Measurements from ENCODE around the gene FREM3.

FREM3 gene

DNA sequence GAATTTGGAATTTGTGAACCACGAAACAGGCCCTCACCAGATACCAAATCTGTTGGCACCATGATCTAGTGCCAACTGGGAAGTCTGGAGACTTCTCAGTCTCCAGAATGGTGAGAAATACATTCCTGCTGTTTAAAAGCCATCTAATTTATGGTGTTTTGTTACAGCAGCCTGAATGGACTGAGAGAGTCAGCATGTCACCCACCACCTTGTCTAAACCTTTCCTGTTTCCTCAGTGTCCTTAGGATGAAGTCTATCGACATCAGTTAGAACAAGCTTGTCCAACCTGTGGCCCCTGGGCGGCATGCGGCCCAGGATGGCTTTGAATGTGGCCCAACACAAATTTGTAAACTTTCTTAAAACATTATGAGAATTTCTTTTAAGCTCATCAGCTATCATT lies 42.1 kb downstream of the FREM3 start:
- TF ChIP-seq, protein P1, sequence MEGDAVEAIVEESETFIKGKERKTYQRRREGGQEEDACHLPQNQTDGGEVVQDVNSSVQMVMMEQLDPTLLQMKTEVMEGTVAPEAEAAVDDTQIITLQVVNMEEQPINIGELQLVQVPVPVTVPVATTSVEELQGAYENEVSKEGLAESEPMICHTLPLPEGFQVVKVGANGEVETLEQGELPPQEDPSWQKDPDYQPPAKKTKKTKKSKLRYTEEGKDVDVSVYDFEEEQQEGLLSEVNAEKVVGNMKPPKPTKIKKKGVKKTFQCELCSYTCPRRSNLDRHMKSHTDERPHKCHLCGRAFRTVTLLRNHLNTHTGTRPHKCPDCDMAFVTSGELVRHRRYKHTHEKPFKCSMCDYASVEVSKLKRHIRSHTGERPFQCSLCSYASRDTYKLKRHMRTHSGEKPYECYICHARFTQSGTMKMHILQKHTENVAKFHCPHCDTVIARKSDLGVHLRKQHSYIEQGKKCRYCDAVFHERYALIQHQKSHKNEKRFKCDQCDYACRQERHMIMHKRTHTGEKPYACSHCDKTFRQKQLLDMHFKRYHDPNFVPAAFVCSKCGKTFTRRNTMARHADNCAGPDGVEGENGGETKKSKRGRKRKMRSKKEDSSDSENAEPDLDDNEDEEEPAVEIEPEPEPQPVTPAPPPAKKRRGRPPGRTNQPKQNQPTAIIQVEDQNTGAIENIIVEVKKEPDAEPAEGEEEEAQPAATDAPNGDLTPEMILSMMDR (IDR thresholded peaks at IDR 0.05; ENCODE audit: insufficient read depth, low read length, poor library complexity, severe bottlenecking), result no peak
- DNase-seq (ENCODE audit: extremely low read depth, insufficient read length), result no peak
- no peaks in the 10 kb centered on the region for H3K36me3 ChIP-seq (ENCODE audit: control insufficient read depth, insufficient read depth, low read length)
- H3K4me3 ChIP-seq (replicated peaks; ENCODE audit: low read depth, low read length), result no peak overlapping the region
- no peaks in the 10 kb centered on the region for H3K27me3 ChIP-seq (replicated peaks; ENCODE audit: control insufficient read depth, insufficient read depth, low read length)

DNA sequence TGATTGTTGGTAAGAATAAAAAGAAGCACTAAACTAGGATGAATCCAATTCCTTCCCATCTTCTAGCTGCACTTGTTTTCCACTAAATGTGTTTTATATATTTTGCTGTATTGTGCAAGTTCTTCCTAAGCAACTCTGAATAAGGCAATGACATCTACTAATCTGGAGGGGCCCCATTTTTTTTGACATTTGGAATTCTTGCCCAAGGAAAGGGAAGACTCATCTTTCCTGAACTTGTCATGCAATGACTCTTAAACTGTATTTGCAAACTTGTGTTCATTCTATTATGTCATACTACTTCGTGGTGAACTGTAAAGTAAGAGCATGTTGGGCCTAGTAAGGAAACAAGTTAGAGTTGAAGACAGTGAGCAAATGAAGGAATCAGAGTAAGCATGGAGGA lies 45.9 kb downstream of the FREM3 start:
- TF ChIP-seq, protein P1 (IDR thresholded peaks at IDR 0.05; ENCODE audit: insufficient read depth, low read length, poor library complexity, severe bottlenecking), result no peak

DNA sequence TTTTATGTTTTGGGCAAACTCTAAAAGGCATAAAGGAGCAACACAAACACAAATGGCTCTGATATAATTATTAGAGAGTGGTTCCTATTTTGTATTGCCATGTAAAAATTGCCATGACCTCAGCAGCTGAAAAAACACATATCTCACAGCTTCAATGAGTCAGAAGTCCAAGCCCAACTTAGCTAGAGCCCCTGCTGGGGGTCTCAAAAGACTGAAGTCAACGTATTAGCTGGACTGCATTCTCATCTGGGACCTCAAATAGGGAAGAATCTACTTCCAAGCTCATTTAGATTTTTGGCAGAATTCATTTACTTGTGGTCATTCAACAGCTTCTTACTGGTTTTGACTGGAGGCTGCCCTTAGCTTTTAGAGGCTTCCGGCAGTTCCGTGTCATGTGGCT lies 47.4 kb downstream of the FREM3 start:
- no peaks in the 10 kb centered on the region for H3K36me3 ChIP-seq (ENCODE audit: control insufficient read depth, insufficient read depth, low read length)
- DNase-seq (ENCODE audit: extremely low read depth, insufficient read length), result no peak
- TF ChIP-seq, protein P1 (IDR thresholded peaks at IDR 0.05; ENCODE audit: insufficient read depth, low read length, poor library complexity, severe bottlenecking), result no peak
- H3K27me3 ChIP-seq (replicated peaks; ENCODE audit: control insufficient read depth, insufficient read depth, low read length), result no peaks in the 10 kb centered on the region
- H3K4me3 ChIP-seq (replicated peaks; ENCODE audit: low read depth, low read length), result no peak overlapping the region

More for the DNA sequence above, 45.9 kb downstream of the FREM3 start:
- Histone ChIP-seq H3K27me3 (replicated peaks; ENCODE audit: control insufficient read depth, insufficient read depth, low read length) (no peaks in the 10 kb centered on the region), H3K36me3 (ENCODE audit: control insufficient read depth, insufficient read depth, low read length) (no peaks in the 10 kb centered on the region), H3K4me3 (replicated peaks; ENCODE audit: low read depth, low read length) (no peak overlapping the region)
- DNase-seq (ENCODE audit: extremely low read depth, insufficient read length), result no peak

DNA sequence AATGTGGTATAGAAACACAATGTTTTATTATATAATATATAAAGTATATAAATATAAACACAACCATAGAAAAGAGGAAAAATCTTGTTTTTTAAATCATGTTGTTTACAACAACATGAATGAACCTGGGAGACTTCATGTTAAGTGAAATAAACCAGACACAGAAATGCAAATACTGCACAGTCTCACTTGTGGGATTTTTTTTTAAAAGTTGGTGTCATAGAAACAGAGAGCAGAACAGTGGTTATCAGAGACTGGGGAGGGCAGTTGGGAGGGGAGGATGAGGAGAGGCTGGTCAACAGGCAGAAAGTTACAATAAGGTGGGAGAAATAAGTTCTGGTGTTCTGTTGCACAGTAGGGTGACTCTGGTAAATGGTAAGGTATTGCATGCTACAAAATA lies 57.1 kb downstream of the FREM3 start:
- TF ChIP-seq, protein P1 (IDR thresholded peaks at IDR 0.05; ENCODE audit: insufficient read depth, low read length, poor library complexity, severe bottlenecking), result no peak
- no peaks in the 10 kb centered on the region for H3K27me3 ChIP-seq (replicated peaks; ENCODE audit: control insufficient read depth, insufficient read depth, low read length)
- H3K4me3 ChIP-seq (replicated peaks; ENCODE audit: low read depth, low read length), result no peak overlapping the region
- DNase-seq (ENCODE audit: extremely low read depth, insufficient read length), result no peak
- H3K36me3 ChIP-seq (ENCODE audit: control insufficient read depth, insufficient read depth, low read length), result no peaks in the 10 kb centered on the region

DNA sequence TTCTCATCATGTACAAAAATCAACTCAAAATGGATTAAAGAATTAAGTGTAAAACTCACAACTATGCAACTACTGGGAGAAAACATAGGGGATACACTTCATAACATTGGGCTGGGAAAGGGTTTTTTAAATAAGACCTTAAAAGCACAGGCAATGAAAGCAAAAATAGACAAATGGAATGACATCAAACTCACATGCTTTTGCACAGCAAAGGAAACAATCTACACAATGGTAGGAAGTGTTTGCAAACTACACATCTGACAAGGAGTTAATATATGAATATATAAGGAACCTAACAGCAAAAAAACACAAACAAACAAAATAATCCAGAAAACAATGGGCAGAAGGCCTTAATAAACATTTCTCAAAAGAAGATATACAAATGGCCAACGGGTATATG lies 57.9 kb downstream of the FREM3 start:
- no peaks in the 10 kb centered on the region for H3K36me3 ChIP-seq (ENCODE audit: control insufficient read depth, insufficient read depth, low read length)
- TF ChIP-seq, protein P1 (IDR thresholded peaks at IDR 0.05; ENCODE audit: insufficient read depth, low read length, poor library complexity, severe bottlenecking), result no peak
- H3K4me3 ChIP-seq (replicated peaks; ENCODE audit: low read depth, low read length), result no peak overlapping the region
- H3K27me3 ChIP-seq (replicated peaks; ENCODE audit: control insufficient read depth, insufficient read depth, low read length), result no peaks in the 10 kb centered on the region; the same call in 1 of the 2 replicates
- DNase-seq (ENCODE audit: extremely low read depth, insufficient read length), result no peak

DNA sequence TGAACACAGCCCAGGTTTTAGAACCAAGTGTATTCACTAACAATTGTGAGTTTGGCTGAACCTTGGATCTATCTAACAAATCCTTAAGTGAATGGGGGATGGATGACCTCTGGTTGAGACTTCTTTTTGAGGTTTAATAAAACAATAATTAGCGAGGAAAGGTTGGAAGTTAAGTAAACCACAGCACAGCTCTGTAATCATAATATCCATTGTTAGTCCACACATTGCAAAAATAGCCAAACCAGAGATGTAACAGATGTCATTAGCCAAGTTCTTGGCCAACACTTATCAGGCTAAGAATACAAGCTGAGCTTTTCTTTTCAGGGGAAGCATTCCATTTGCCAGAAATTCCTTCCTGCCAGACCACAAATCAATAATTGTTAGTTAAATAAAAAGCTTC lies 59.1 kb downstream of the FREM3 start:
- TF ChIP-seq, protein P1 (IDR thresholded peaks at IDR 0.05; ENCODE audit: insufficient read depth, low read length, poor library complexity, severe bottlenecking), result no peak
- Histone ChIP-seq H3K36me3 (ENCODE audit: control insufficient read depth, insufficient read depth, low read length) (no peaks in the 10 kb centered on the region), H3K4me3 (replicated peaks; ENCODE audit: low read depth, low read length) (no peak overlapping the region), H3K27me3 (replicated peaks; ENCODE audit: control insufficient read depth, insufficient read depth, low read length) (no peaks in the 10 kb centered on the region; the same call in 1 of the 2 replicates)
- no peak for DNase-seq (ENCODE audit: extremely low read depth, insufficient read length)

All from GM06990 (cell line).